ENCODE measurements around the gene OPCML. TPM values are rescaled to one million over a fixed set of nuclear protein-coding genes. Genes with fewer than 3 reads are reported as not detected.
A peak's percentile ranks its signal among the peaks of the same experiment; 100 is the strongest.

OPCML gene
- total RNA-seq, 4 donors from 2014 or later = 0.06 to 0.83 (median 0.24) TPM

DNA sequence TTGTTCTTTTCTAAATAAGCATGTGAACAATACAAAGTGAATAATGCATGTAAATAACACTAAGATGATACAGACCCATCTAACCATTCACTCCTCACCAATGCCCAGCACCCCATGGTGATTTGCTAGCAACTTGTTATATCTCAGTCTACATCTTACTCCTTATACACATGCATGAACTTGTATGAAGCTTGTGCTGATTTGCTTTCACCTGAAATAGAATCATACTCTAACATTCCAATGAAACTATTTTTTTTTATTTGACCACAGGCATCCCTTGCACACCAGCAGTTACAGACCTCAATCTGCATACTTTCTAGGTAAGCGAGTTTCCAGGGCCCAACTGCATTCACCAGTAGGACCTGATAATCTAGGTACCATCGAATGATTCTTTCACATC lies 873.6 kb downstream of the OPCML start:
- 95% methylated on average over 2 of the region's 2 CpGs for WGBS
- TF ChIP-seq POLR2AphosphoS5 (IDR thresholded peaks at IDR 0.05) (no peak), EP300 (IDR thresholded peaks at IDR 0.05) (no peak), POLR2A (IDR thresholded peaks at IDR 0.05; ENCODE audit: low read depth) (no peak)
- TF ChIP-seq, protein P1, sequence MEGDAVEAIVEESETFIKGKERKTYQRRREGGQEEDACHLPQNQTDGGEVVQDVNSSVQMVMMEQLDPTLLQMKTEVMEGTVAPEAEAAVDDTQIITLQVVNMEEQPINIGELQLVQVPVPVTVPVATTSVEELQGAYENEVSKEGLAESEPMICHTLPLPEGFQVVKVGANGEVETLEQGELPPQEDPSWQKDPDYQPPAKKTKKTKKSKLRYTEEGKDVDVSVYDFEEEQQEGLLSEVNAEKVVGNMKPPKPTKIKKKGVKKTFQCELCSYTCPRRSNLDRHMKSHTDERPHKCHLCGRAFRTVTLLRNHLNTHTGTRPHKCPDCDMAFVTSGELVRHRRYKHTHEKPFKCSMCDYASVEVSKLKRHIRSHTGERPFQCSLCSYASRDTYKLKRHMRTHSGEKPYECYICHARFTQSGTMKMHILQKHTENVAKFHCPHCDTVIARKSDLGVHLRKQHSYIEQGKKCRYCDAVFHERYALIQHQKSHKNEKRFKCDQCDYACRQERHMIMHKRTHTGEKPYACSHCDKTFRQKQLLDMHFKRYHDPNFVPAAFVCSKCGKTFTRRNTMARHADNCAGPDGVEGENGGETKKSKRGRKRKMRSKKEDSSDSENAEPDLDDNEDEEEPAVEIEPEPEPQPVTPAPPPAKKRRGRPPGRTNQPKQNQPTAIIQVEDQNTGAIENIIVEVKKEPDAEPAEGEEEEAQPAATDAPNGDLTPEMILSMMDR (IDR thresholded peaks at IDR 0.05) = no peak

DNA sequence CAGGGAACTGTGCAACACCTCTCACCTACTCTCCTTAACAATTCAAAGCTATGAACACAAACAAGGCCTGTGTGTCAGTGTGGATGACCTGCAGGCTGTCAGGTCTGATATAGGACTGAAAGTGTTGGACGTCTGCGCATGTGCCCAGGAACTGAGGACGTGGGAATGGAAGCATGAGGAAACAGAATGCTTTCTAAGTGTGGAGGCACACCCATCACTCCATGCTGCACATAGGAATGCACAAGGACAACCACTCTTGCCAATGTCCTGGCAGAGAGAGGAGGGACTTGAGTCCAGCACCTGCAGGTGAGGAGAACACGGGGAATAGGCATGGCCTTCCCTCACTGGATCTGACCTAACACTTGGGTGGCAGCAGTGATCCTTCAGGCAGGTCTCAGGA lies 874.3 kb downstream of the OPCML start:
- 95% methylated on average over 4 of the region's 4 CpGs for WGBS
- H3K36me3 ChIP-seq = no peaks in the 10 kb centered on the region
- H3K27ac ChIP-seq (replicated peaks in 1 of 4) = no peak overlapping the region
- no peaks in the 10 kb centered on the region for H3K9me3 ChIP-seq
- peak; percentile 45 for DNase-seq (ENCODE audit: extremely low spot score)
- TF ChIP-seq, protein P1 (IDR thresholded peaks at IDR 0.05) = no peak
- no peak for TF ChIP-seq POLR2AphosphoS5 (IDR thresholded peaks at IDR 0.05)
- no peak for TF ChIP-seq EP300 (IDR thresholded peaks at IDR 0.05)
- no peak for TF ChIP-seq POLR2A (IDR thresholded peaks at IDR 0.05; ENCODE audit: low read depth)
- H3K27me3 ChIP-seq = peaks cover 0 to 7% (median 0%) of the 10 kb centered on the region in 4 donors
- no peak overlapping the region for H3K4me3 ChIP-seq
- intact Hi-C loops (cut with DNase I) = no loop called here
- H3K4me1 ChIP-seq = no peaks in the 10 kb centered on the region

More for the DNA sequence above, 873.6 kb downstream of the OPCML start:
- DNase-seq (ENCODE audit: extremely low spot score) = peak; percentile 47
- Histone ChIP-seq H3K27me3 (peaks cover 0 to 5% (median 0%) of the 10 kb centered on the region in 4 donors), H3K36me3 (no peaks in the 10 kb centered on the region), H3K9me3 (no peaks in the 10 kb centered on the region), H3K4me1 (no peaks in the 10 kb centered on the region), H3K4me3 (no peak overlapping the region), H3K27ac (replicated peaks in 1 of 4) (no peak overlapping the region)
- intact Hi-C loops (cut with DNase I) = no loop called here

DNA sequence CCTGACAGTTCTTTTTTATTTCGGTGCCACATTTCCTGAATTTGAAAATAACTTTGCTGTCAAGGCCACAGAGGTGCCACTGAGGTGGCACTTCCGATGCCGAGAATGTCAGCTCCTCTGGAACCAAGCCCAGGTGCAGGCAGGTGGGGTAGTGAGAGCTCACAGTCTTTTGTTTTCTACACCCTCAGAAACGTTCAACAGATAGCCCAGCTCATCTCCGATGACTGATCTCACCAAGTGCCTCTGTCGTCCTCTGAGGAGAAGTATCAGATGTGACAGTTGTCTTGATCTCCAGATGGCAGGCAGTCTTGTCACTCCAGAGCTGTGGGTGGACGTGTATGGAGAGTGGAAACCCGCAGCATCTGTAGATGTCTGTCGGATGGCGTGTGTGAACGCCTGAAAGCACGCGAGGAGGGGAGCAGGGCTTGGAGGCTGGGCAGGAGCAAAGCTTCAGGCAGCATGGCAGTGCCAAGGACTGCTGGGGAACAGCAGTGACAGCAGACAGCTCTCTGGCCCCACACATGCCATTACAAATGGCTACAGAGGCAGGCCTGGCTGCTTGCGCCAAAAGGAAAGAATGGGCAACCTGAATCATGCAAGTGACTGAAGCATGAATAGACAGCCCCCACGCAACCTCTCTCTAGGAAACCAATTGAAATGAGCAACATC lies 877.0 kb downstream of the OPCML start:
- Histone ChIP-seq H3K9me3 (no peaks in the 10 kb centered on the region), H3K27me3 (peaks cover 0 to 7% (median 0%) of the 10 kb centered on the region in 4 donors), H3K4me3 (no peak overlapping the region), H3K27ac (replicated peaks in 1 of 4) (no peak overlapping the region), H3K36me3 (no peaks in the 10 kb centered on the region), H3K4me1 (no peaks in the 10 kb centered on the region)
- no peak for TF ChIP-seq POLR2AphosphoS5 (IDR thresholded peaks at IDR 0.05)
- no peak for TF ChIP-seq POLR2A (IDR thresholded peaks at IDR 0.05; ENCODE audit: low read depth)
- TF ChIP-seq, protein P1 (IDR thresholded peaks at IDR 0.05) = no peak
- TF ChIP-seq EP300 (IDR thresholded peaks at IDR 0.05) = no peak
- intact Hi-C loops (cut with DNase I) = no loop called here
- 81% methylated on average over 15 of the region's 15 CpGs for WGBS
- peak; percentile 88 for DNase-seq (ENCODE audit: extremely low spot score)

DNA sequence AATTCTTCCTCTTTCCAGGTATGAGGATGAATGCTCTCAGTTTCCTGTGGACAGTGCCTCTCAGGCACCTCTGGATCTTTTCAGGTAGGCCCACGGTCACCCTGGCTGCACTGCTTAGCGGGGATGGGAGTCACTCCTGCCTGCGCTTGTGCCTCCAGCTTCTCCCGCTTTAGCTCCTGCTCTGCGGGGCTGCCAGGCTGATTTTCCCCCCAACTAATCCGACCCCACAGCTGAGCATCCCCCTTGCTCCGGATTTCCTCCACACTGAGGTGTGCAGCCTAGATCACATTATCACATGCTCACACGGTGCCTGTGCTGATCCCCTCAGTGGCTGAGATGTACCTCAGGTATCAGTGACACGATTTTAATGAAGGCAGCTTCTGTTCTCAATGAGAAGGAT lies 879.1 kb downstream of the OPCML start:
- H3K27me3 ChIP-seq = peaks cover 0 to 7% (median 0%) of the 10 kb centered on the region in 4 donors
- H3K9me3 ChIP-seq = no peaks in the 10 kb centered on the region
- intact Hi-C loops (cut with DNase I) = no loop called here
- no peak overlapping the region for H3K27ac ChIP-seq (replicated peaks in 1 of 4)
- 90% methylated on average over 8 of the region's 9 CpGs for WGBS
- DNase-seq (ENCODE audit: extremely low spot score) = peak; percentile 84
- no peak for TF ChIP-seq POLR2A (IDR thresholded peaks at IDR 0.05; ENCODE audit: low read depth)
- no peak for TF ChIP-seq POLR2AphosphoS5 (IDR thresholded peaks at IDR 0.05)
- TF ChIP-seq EP300 (IDR thresholded peaks at IDR 0.05) = no peak
- TF ChIP-seq, protein P1 (IDR thresholded peaks at IDR 0.05) = no peak
- H3K4me3 ChIP-seq = no peak overlapping the region
- no peaks in the 10 kb centered on the region for H3K36me3 ChIP-seq
- no peaks in the 10 kb centered on the region for H3K4me1 ChIP-seq

Measured in esophagus muscularis mucosa (tissue), 4 donors.